Hematopoietic multipotent progenitor cell treated with erythropoietin and hydrocortisone succinate and interleukin-3 and kit ligand, for 17 days (in vitro differentiated cells): ENCODE data around the gene PTTG1IP2.

ENCODE experiments used
- DNase-seq: peaks from one replicate; pipeline ENCODE4 v3.0.0-alpha.2; 2015; ENCODE audit warnings: low spot score

The PTTG1IP2 gene

GRCh38 chr7:90483251-90483650 lies 13.8 kb downstream of the PTTG1IP2 start:
- no peak for DNase-seq

- DNase-seq = no peak
These were observed 15.3 kb downstream of the PTTG1IP2 start for GRCh38 chr7:90484706-90485105.

- DNase-seq = no peak
These were observed 16.4 kb downstream of the PTTG1IP2 start for GRCh38 chr7:90485734-90486316.

GRCh38 chr7:90487808-90488207 lies 18.4 kb downstream of the PTTG1IP2 start:
- no peak for DNase-seq

GRCh38 chr7:90488220-90488619 lies 18.8 kb downstream of the PTTG1IP2 start:
- no peak for DNase-seq

GRCh38 chr7:90492250-90492649 lies 22.8 kb downstream of the PTTG1IP2 start:
- DNase-seq = no peak

GRCh38 chr7:90495241-90495640 lies 25.8 kb downstream of the PTTG1IP2 start:
- no peak for DNase-seq

GRCh38 chr7:90502539-90502938 lies 33.1 kb downstream of the PTTG1IP2 start:
- DNase-seq = no peak

GRCh38 chr7:90503367-90503766 lies 33.9 kb downstream of the PTTG1IP2 start:
- no peak for DNase-seq

GRCh38 chr7:90507692-90508091 lies 38.3 kb downstream of the PTTG1IP2 start:
- no peak for DNase-seq

GRCh38 chr7:90511776-90512175 lies 42.3 kb downstream of the PTTG1IP2 start:
- no peak for DNase-seq

- no peak for DNase-seq
These were observed 43.4 kb downstream of the PTTG1IP2 start for GRCh38 chr7:90512821-90513254.

GRCh38 chr7:90516257-90516656 lies 46.8 kb downstream of the PTTG1IP2 start:
- DNase-seq = no peak

GRCh38 chr7:90518630-90519029 lies 49.2 kb downstream of the PTTG1IP2 start:
- no peak for DNase-seq

- no peak for DNase-seq
These were observed 51.0 kb downstream of the PTTG1IP2 start for GRCh38 chr7:90520484-90520883.

GRCh38 chr7:90530263-90530662 lies 60.8 kb downstream of the PTTG1IP2 start:
- DNase-seq = no peak

- no peak for DNase-seq
These were observed 62.9 kb downstream of the PTTG1IP2 start for GRCh38 chr7:90532231-90532929.

- no peak for DNase-seq
These were observed 67.0 kb downstream of the PTTG1IP2 start for GRCh38 chr7:90536449-90536848.

GRCh38 chr7:90538405-90538804 lies 69.0 kb downstream of the PTTG1IP2 start:
- no peak for DNase-seq

- DNase-seq = no peak
These were observed 71.0 kb downstream of the PTTG1IP2 start for GRCh38 chr7:90540406-90540805.

GRCh38 chr7:90551036-90551435 lies 81.6 kb downstream of the PTTG1IP2 start:
- DNase-seq = no peak

- no peak for DNase-seq
These were observed 83.1 kb downstream of the PTTG1IP2 start for GRCh38 chr7:90552521-90552920.

- DNase-seq = no peak
These were observed 91.3 kb downstream of the PTTG1IP2 start for GRCh38 chr7:90560730-90561129.
